B cell (primary cell): Measurements from ENCODE around the gene CRACR2A. TPM values are rescaled to one million over a fixed set of nuclear protein-coding genes. Genes with fewer than 3 reads are reported as not detected.

Experiments
- ATAC-seq: fragments of 200-7000 bp; cut with Tn5 transposase; one replicate; pipeline ENCODE4 v1.10.0; 2021; ENCODE audit warnings: low read depth, mild to moderate bottlenecking, moderate number of reproducible peaks, moderate library complexity
- CTCF ChIA-PET: fragments of 350-600 bp; sonication (Branson Sonifier 250); formaldehyde crosslinking; loops from one replicate; lab custom pipeline; 2021; ENCODE audit warnings: antibody characterized with exemption, inconsistent platforms; lab: Charles Lee
- POLR2A ChIA-PET: fragments of 350-600 bp; sonication (Branson Sonifier 250); formaldehyde crosslinking; loops from one replicate; lab custom pipeline; 2021; ENCODE audit warnings: antibody characterized with exemption; lab: Charles Lee
- DNase-seq: peaks from one replicate; pipeline ENCODE4 v3.0.0; 2013
- H2AFZ ChIP-seq: 2 replicates; pipeline ENCODE4 v1.6.1; 2012; ENCODE audit warnings: mild to moderate bottlenecking, low read depth, low read length; ENCODE audit not compliant: insufficient read depth, poor library complexity, severe bottlenecking
- H3K27ac ChIP-seq, 2 donors: 1 replicate in 1 of 2; 2 replicates in 1 of 2; pipeline ENCODE4 v1.5.1; 2012 to 2013; ENCODE audit warnings: low read length in 2 of 2, mild to moderate bottlenecking in 2 of 2, moderate library complexity in 1 of 2
- H3K27me3 ChIP-seq, 4 experiments: fragments of 200-600 bp in 1 of 4; sonication (generic) in 1 of 4; replicated peaks in 1 of 4; 1 replicate in 2 of 4; 2 replicates in 2 of 4; pipeline versions ENCODE4 v1.6.1 to v1.7.0; 2013 to 2016; ENCODE audit warnings: low read length in 3 of 4, mild to moderate bottlenecking in 2 of 4, mixed read lengths in 1 of 4, moderate library complexity in 1 of 4; ENCODE audit not compliant: insufficient read depth in 4 of 4, control insufficient read depth in 3 of 4; ENCODE audit errors: control extremely low read depth in 1 of 4
- H3K36me3 ChIP-seq, 2 experiments: replicated peaks in 1 of 2; 1 replicate in 1 of 2; 2 replicates in 1 of 2; pipeline versions ENCODE4 v1.6.1 to v1.7.1; 2013; ENCODE audit warnings: low read length in 1 of 2; ENCODE audit not compliant: insufficient read depth in 2 of 2, control insufficient read depth in 1 of 2; ENCODE audit errors: control extremely low read depth in 1 of 2, extremely low read depth in 1 of 2
- H3K4me1 ChIP-seq, 2 donors: fragments of 200-600 bp in 1 of 2; sonication (generic) in 1 of 2; 1 replicate in 1 of 2; 2 replicates in 1 of 2; pipeline versions ENCODE4 v1.5.1 to v1.6.1; 2013 to 2017; ENCODE audit warnings: low read length in 2 of 2; ENCODE audit not compliant: control insufficient read depth in 2 of 2, insufficient read depth in 2 of 2
- H3K4me2 ChIP-seq: replicated peaks from 2 replicates; pipeline ENCODE3; 2012; ENCODE audit warnings: mild to moderate bottlenecking, low read depth, low read length; ENCODE audit not compliant: poor library complexity, severe bottlenecking
- H3K4me3 ChIP-seq, 5 experiments: fragments of 200-600 bp in 1 of 5; sonication (generic) in 1 of 5; 1 replicate in 3 of 5; 2 replicates in 2 of 5; pipeline versions ENCODE4 v1.5.1 to v1.7.0; 2011 to 2016; ENCODE audit warnings: low read length in 4 of 5, mild to moderate bottlenecking in 4 of 5, low read depth in 2 of 5, control low read depth in 1 of 5, moderate library complexity in 1 of 5; ENCODE audit not compliant: insufficient read depth in 1 of 5; ENCODE audit errors: control extremely low read depth in 1 of 5, extremely low read depth in 1 of 5
- H3K79me2 ChIP-seq: fragments of 200-600 bp; sonication (generic); one replicate; pipeline ENCODE4 v1.6.0; 2016; ENCODE audit warnings: low read length; ENCODE audit not compliant: control insufficient read depth, insufficient read depth
- H3K9ac ChIP-seq: fragments of 200-600 bp; sonication (generic); 2 replicates; pipeline ENCODE4 v1.6.1; 2017; ENCODE audit warnings: mild to moderate bottlenecking, low read length, moderate library complexity
- H3K9me3 ChIP-seq, 3 donors: one replicate each; pipeline versions ENCODE4 v1.6.1 to v1.7.1; 2013; ENCODE audit warnings: low read length in 2 of 3; ENCODE audit not compliant: control insufficient read depth in 2 of 3, insufficient read depth in 1 of 3; ENCODE audit errors: control extremely low read depth in 1 of 3
- H4K20me1 ChIP-seq: 2 replicates; pipeline ENCODE4 v1.6.0; 2012; ENCODE audit warnings: mild to moderate bottlenecking, low read length; ENCODE audit not compliant: insufficient read depth, control insufficient read depth, poor library complexity, severe bottlenecking
- H3K27ac Mint-ChIP-seq: one replicate; pipeline ENCODE4 v1.8.0; 2021; ENCODE audit warnings: mixed read lengths
- H3K27me3 Mint-ChIP-seq: one replicate; pipeline ENCODE4 v1.8.0; 2021; ENCODE audit warnings: mixed read lengths
- H3K4me1 Mint-ChIP-seq: one replicate; pipeline ENCODE4 v1.8.0; 2021; ENCODE audit warnings: mixed read lengths
- H3K4me3 Mint-ChIP-seq: one replicate; pipeline ENCODE4 v1.8.0; 2021; ENCODE audit warnings: mixed read lengths
- H3K9me3 Mint-ChIP-seq: one replicate; pipeline ENCODE4 v1.8.0; 2022; ENCODE audit warnings: mixed read lengths; ENCODE audit not compliant: insufficient read depth
- EZH2 ChIP-seq: IDR thresholded peaks from 2 replicates; pipeline ENCODE4 v1.6.1; 2012; ENCODE audit warnings: borderline replicate concordance, low read depth, mild to moderate bottlenecking, moderate library complexity, low read length; ENCODE audit not compliant: insufficient read depth, poor library complexity, severe bottlenecking
- WGBS: methylation state at CpG from one replicate; pipeline ENCODE4 v1.1.5; 2013; ENCODE audit warnings: missing lambda C conversion rate; ENCODE audit not compliant: insufficient coverage; 5-methylcytosine and 5-hydroxymethylcytosine counted together
- intact Hi-C: fragments of 100-400 bp; cut with micrococcal nuclease; formaldehyde crosslinking; loops from one replicate; pipeline ENCODE4 v1.10.0; 2022
- polyA plus RNA-seq: library from polyadenylated mRNA; depleted of rRNA; stranded (reverse); fragments of >200 nt; gene quantifications from 2 replicates; pipeline ENCODE4 v1.2.3, GENCODE V29; 2012
- total RNA-seq, 2 donors: library from RNA; stranded (reverse); fragments of 120-200 nt in 1 of 2; gene quantifications; 1 replicate in 1 of 2; 2 replicates in 1 of 2; pipeline versions ENCODE4 v1.2.3 to v1.2.4, GENCODE V29; 2013 to 2022
- TF ChIP-seq, protein P1 (sequence below): fragments of 200-600 bp; IDR thresholded peaks from one replicate; pipeline ENCODE4 v1.8.0; 2022; ENCODE audit warnings: antibody characterized with exemption, mild to moderate bottlenecking

CRACR2A gene
- total and polyA plus RNA-seq, 2 donors (not counting 1 experiment from before 2014, with no cell fraction given) = 15.2 to 26.1 TPM

DNA sequence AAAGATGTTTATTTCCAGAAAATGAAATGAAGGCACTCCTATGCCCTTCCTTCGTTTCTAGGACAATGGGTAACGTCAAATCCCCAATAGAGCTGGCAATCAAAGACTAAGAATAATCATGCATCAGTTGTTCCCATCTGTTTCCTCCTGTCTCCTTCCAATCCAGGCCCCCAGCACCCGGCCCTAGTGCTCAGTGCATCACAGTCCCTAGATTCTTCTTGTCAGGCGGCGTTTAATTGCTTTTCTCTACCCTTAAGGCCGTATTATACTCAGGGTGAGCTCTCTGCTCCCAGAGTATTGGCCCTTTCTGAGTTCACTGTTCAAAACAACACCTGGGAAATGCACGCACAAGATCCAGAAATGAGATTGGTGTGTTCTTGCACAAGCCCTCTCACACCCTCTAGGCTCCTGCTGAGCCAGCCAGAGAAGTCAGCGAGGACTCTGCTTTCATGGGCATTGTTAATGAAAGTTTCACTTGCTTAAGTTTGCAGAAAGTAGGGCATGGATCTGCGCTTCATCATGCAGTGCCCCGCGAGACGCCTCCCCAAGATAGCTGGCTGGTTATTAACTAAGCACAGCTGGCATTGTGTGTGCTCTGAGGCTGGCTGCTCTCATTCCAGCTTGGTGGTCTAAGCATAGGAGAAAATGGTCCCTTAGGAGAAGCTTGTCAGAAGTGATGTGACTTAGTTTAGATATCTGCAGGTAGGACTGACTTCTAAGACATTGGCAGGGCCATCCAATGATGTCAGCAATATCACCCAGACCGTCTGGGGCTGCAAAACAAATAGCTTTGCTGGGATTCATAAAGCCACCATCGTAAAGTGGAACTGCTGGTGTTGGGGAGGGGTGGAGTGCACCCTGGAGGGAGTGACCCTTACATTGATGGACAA, 28.7 kb downstream of the CRACR2A start:
- no peak for TF ChIP-seq EZH2
- TF ChIP-seq, protein P1, sequence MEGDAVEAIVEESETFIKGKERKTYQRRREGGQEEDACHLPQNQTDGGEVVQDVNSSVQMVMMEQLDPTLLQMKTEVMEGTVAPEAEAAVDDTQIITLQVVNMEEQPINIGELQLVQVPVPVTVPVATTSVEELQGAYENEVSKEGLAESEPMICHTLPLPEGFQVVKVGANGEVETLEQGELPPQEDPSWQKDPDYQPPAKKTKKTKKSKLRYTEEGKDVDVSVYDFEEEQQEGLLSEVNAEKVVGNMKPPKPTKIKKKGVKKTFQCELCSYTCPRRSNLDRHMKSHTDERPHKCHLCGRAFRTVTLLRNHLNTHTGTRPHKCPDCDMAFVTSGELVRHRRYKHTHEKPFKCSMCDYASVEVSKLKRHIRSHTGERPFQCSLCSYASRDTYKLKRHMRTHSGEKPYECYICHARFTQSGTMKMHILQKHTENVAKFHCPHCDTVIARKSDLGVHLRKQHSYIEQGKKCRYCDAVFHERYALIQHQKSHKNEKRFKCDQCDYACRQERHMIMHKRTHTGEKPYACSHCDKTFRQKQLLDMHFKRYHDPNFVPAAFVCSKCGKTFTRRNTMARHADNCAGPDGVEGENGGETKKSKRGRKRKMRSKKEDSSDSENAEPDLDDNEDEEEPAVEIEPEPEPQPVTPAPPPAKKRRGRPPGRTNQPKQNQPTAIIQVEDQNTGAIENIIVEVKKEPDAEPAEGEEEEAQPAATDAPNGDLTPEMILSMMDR = no peak
- POLR2A ChIA-PET = no interaction called here
- DNase-seq (no peak), ATAC-seq (no peak)
- Mint-ChIP-seq H3K27me3 (no peaks in the 10 kb centered on the region), H3K9me3 (peaks cover 5% of the 10 kb centered on the region), H3K4me1 (peaks cover 13% of the 10 kb centered on the region), H3K27ac (no peak overlapping the region), H3K4me3 (no peak overlapping the region)
- Histone ChIP-seq H3K9me3 (peaks cover 0 to 11% (median 9%) of the 10 kb centered on the region in 3 donors), H4K20me1 (no peaks in the 10 kb centered on the region), H3K36me3 (peaks cover 2 to 32% of the 10 kb centered on the region in 2 experiments), H3K9ac (no peak overlapping the region), H3K4me1 (peaks cover 0 to 9% of the 10 kb centered on the region in 2 donors), H2AFZ (no peak overlapping the region), H3K27me3 (no peaks in the 10 kb centered on the region), H3K27ac (no peak overlapping the region), H3K79me2 (peaks cover 5% of the 10 kb centered on the region), H3K4me2 (no peak overlapping the region), H3K4me3 (no peak overlapping the region)
- intact Hi-C loops = no loop called here
- 97% methylated on average over 14 of the region's 14 CpGs for WGBS
- CTCF ChIA-PET = no interaction called here

DNA sequence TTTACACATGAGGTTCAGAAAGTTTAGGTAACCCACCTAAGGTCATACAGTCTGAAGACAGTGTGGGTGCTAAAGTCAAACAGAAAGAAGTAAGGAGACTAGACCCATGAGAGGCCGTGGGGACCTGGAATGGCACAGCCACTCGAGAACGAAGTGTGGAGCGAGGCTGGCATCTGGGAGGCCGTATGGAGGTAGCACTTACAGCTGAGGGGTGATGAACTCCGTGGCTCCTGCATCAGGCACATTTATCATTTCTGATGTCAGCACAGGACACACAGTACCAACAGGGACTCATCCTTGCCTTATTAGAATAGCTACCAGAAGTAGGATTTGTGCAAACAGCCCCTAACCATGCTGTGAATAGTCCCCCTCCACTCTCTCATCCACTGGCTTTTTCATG, 30.5 kb downstream of the CRACR2A start:
- Histone ChIP-seq H3K4me2 (no peak overlapping the region), H3K9me3 (peaks cover 0 to 11% (median 9%) of the 10 kb centered on the region in 3 donors), H3K9ac (no peak overlapping the region), H3K4me3 (no peak overlapping the region), H3K4me1 (peaks cover 16 to 19% of the 10 kb centered on the region in 2 donors), H3K27ac (no peak overlapping the region), H3K79me2 (peaks cover 11% of the 10 kb centered on the region), H3K27me3 (no peaks in the 10 kb centered on the region), H2AFZ (no peak overlapping the region), H3K36me3 (peaks cover 2 to 20% of the 10 kb centered on the region in 2 experiments), H4K20me1 (no peaks in the 10 kb centered on the region)
- ATAC-seq (no peak), DNase-seq (no peak)
- Mint-ChIP-seq H3K4me3 (no peak overlapping the region), H3K27ac (no peak overlapping the region), H3K27me3 (no peaks in the 10 kb centered on the region), H3K9me3 (peaks cover 5% of the 10 kb centered on the region), H3K4me1 (peaks cover 18% of the 10 kb centered on the region)
- intact Hi-C loops = no loop called here
- ChIA-PET CTCF (no interaction called here), POLR2A (no interaction called here)
- no peak for TF ChIP-seq EZH2
- TF ChIP-seq, protein P1 = no peak
- 100% methylated on average over 2 of the region's 6 CpGs for WGBS
